Astrocyte of the spinal cord (primary cell): ENCODE results near the gene SLC8A3.

ENCODE experiments used
- DNase-seq: peaks from one replicate; pipeline ENCODE4 v3.0.0; 2011; ENCODE audit warnings: low read depth, low spot score
- H3K4me3 ChIP-seq: 2 replicates; pipeline ENCODE4 v1.5.1; 2011; ENCODE audit warnings: low read depth, mild to moderate bottlenecking, low read length, moderate library complexity
- CTCF ChIP-seq: IDR thresholded peaks from 2 replicates; pipeline ENCODE4 v1.5.1; 2012; ENCODE audit warnings: low read depth, mild to moderate bottlenecking, low read length, inconsistent platforms
- in situ Hi-C: cut with HindIII; loops from 2 replicates; pipeline ENCODE4 v1.10.0; 2017; ENCODE audit warnings: low sequenced_read_pairs

SLC8A3 gene

GRCh38 chr14:70162358-70162757, 26.4 kb downstream of the SLC8A3 start:
- H3K4me3 ChIP-seq = no peak overlapping the region
- DNase-seq = no peak
- in situ Hi-C loops = no loop called here
- no peak for TF ChIP-seq CTCF

GRCh38 chr14:70156592-70156991, 32.2 kb downstream of the SLC8A3 start:
- no peak for TF ChIP-seq CTCF

GRCh38 chr14:70152704-70153103, 36.0 kb downstream of the SLC8A3 start:
- no peak overlapping the region for H3K4me3 ChIP-seq
- no peak for TF ChIP-seq CTCF
- in situ Hi-C loops = no loop called here
- DNase-seq = no peak

More at GRCh38 chr14:70156592-70156991, 32.2 kb downstream of the SLC8A3 start:
- DNase-seq = no peak
- H3K4me3 ChIP-seq = no peak overlapping the region
- in situ Hi-C loops = no loop called here

GRCh38 chr14:70152081-70152480, 36.7 kb downstream of the SLC8A3 start:
- no peak for DNase-seq
- H3K4me3 ChIP-seq = no peak overlapping the region
- in situ Hi-C loops = no loop called here
- TF ChIP-seq CTCF = no peak

- DNase-seq = no peak
- H3K4me3 ChIP-seq = no peak overlapping the region
- in situ Hi-C loops = no loop called here
- no peak for TF ChIP-seq CTCF
Measured at GRCh38 chr14:70149596-70150165, 39.1 kb downstream of the SLC8A3 start.

DNA sequence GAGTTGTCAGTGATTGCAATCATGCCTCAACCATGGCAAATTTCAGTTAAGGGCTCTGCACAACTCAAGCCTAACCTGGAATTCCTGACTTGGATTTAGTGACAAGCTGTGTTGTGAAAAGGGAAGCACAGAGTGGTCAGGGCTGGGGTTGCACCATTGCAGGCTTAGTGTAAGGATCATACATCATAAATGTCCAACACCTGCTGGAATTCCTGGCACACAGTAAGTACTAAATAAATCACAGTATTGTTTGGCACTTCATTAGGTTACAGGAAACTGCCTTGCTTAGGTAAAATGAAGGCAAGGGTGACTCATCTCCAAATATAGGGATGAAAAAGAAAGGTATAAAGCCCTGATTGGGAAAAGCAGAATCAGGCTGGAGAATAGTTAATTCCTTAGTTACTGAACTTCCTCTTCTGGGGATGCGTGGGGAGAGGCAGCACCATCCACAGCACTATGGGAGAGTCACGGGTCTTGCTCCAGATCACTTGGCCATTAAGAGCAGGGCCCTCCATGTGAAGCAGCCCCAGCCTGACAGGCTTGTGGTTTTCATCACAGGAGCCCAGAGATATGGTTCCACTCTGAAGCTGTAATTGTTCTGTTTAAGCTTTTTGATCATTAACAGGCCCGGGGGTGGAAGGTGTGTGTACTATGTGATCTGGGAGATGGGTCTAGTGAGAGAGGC, 39.7 kb downstream of the SLC8A3 start:
- H3K4me3 ChIP-seq = no peak overlapping the region
- no peak for TF ChIP-seq CTCF
- in situ Hi-C loops = no loop called here
- no peak for DNase-seq
